Activated CD4-positive, alpha-beta T cell treated with anti-CD3 and anti-CD28 coated beads for 36 hours (primary cell): ENCODE results near the gene MTTP. TPM values are rescaled to one million over a fixed set of nuclear protein-coding genes. Genes with fewer than 3 reads are reported as not detected.

Experiments
- ATAC-seq: fragments of 200-7000 bp; cut with Tn5 transposase; one replicate; pipeline ENCODE4 v1.10.0; 2021; ENCODE audit warnings: mild to moderate bottlenecking, moderate library complexity
- CTCF ChIA-PET: fragments of 350-600 bp; sonication (Branson Sonifier 250); formaldehyde crosslinking; loops from one replicate; lab custom pipeline; 2021; ENCODE audit warnings: antibody characterized with exemption; lab: Charles Lee
- POLR2A ChIA-PET: fragments of 350-600 bp; sonication (Branson Sonifier 250); formaldehyde crosslinking; loops from one replicate; lab custom pipeline; 2021; ENCODE audit warnings: antibody characterized with exemption, inconsistent platforms; lab: Charles Lee
- DNase-seq: peaks from one replicate; pipeline ENCODE4 v3.0.0-alpha.2; 2020
- H3K27ac Mint-ChIP-seq: one replicate; pipeline ENCODE4 v1.8.0; 2021; ENCODE audit warnings: mixed read lengths
- H3K27me3 Mint-ChIP-seq: one replicate; pipeline ENCODE4 v1.8.0; 2021; ENCODE audit warnings: mixed read lengths
- H3K36me3 Mint-ChIP-seq: one replicate; pipeline ENCODE4 v1.8.0; 2021; ENCODE audit warnings: low read depth, mixed read lengths
- H3K4me1 Mint-ChIP-seq: one replicate; pipeline ENCODE4 v1.8.0; 2021; ENCODE audit warnings: mixed read lengths
- H3K4me3 Mint-ChIP-seq: one replicate; pipeline ENCODE4 v1.8.0; 2021; ENCODE audit warnings: mild to moderate bottlenecking, moderate library complexity, mixed read lengths
- H3K9me3 Mint-ChIP-seq: one replicate; pipeline ENCODE4 v1.8.0; 2021; ENCODE audit warnings: low read depth, mixed read lengths
- intact Hi-C, 2 experiments: fragments of 100-400 bp; cut with DNase I in 1 of 2; cut with micrococcal nuclease in 1 of 2; formaldehyde crosslinking; loops; one replicate each; pipeline versions ENCODE4 v1.14.2 to v1.15.1; 2022 to 2024; cut with DNase I, micrococcal nuclease
- total RNA-seq, 2 experiments: library from RNA; stranded (reverse); gene quantifications; one replicate each; pipeline ENCODE4 v1.2.3, GENCODE V29; 2021

MTTP gene
- total RNA-seq, 2 experiments from 2014 or later = 0.16 to 0.25 TPM

GRCh38 chr4:99593781-99594641 is 19.4 kb downstream of the MTTP start:
- no peak overlapping the region for H3K4me3 Mint-ChIP-seq
- ChIA-PET CTCF (interaction anchor here (0.6 to 1.2 kb wide), 3 partner anchors 10 to 218 kb away, joined by 3 to 4 read pairs (median 3); no protein-coding TSS in a partner anchor), POLR2A (no interaction called here)
- peaks cover 2% of the 10 kb centered on the region for H3K27me3 Mint-ChIP-seq
- no peaks in the 10 kb centered on the region for H3K9me3 Mint-ChIP-seq
- intact Hi-C loops = no loop called here
- no peaks in the 10 kb centered on the region for H3K4me1 Mint-ChIP-seq
- no peaks in the 10 kb centered on the region for H3K36me3 Mint-ChIP-seq
- no peak for DNase-seq
- ATAC-seq = no peak
- no peak overlapping the region for H3K27ac Mint-ChIP-seq

- intact Hi-C loops = no loop called here
- peaks cover 2% of the 10 kb centered on the region for H3K27me3 Mint-ChIP-seq
- H3K27ac Mint-ChIP-seq = no peak overlapping the region
- DNase-seq (no peak), ATAC-seq (no peak)
- ChIA-PET CTCF (interaction anchor here (0.9 kb wide), 1 partner anchor 9 kb away, joined by 4 read pairs; no protein-coding TSS in a partner anchor), POLR2A (no interaction called here)
- H3K9me3 Mint-ChIP-seq = no peaks in the 10 kb centered on the region
- H3K36me3 Mint-ChIP-seq = no peaks in the 10 kb centered on the region
- H3K4me3 Mint-ChIP-seq = no peak overlapping the region
- H3K4me1 Mint-ChIP-seq = no peaks in the 10 kb centered on the region
These were observed 20.2 kb downstream of the MTTP start for GRCh38 chr4:99594818-99595217.

GRCh38 chr4:99606716-99607115 is 32.1 kb downstream of the MTTP start:
- POLR2A ChIA-PET = no interaction called here
- CTCF ChIA-PET = no interaction called here

GRCh38 chr4:99608417-99608816 is 33.8 kb downstream of the MTTP start:
- DNase-seq (no peak), ATAC-seq (no peak)
- Mint-ChIP-seq H3K36me3 (no peaks in the 10 kb centered on the region), H3K27ac (no peak overlapping the region), H3K4me3 (no peak overlapping the region), H3K9me3 (no peaks in the 10 kb centered on the region), H3K4me1 (no peaks in the 10 kb centered on the region), H3K27me3 (peaks cover 19% of the 10 kb centered on the region)
- ChIA-PET POLR2A (no interaction called here), CTCF (no interaction called here)
- intact Hi-C loops = no loop called here

More at GRCh38 chr4:99606716-99607115, 32.1 kb downstream of the MTTP start:
- peaks cover 21% of the 10 kb centered on the region for H3K27me3 Mint-ChIP-seq
- H3K36me3 Mint-ChIP-seq = no peaks in the 10 kb centered on the region
- no peaks in the 10 kb centered on the region for H3K4me1 Mint-ChIP-seq
- intact Hi-C loops = no loop called here
- H3K4me3 Mint-ChIP-seq = no peak overlapping the region
- ATAC-seq (no peak), DNase-seq (no peak)
- no peak overlapping the region for H3K27ac Mint-ChIP-seq
- H3K9me3 Mint-ChIP-seq = no peaks in the 10 kb centered on the region

GRCh38 chr4:99610605-99611175 is 36.1 kb downstream of the MTTP start:
- H3K27ac Mint-ChIP-seq = no peak overlapping the region
- DNase-seq (no peak), ATAC-seq (no peak)
- H3K36me3 Mint-ChIP-seq = no peaks in the 10 kb centered on the region
- ChIA-PET CTCF (interaction anchor here (0.9 to 1.7 kb wide), 2 partner anchors 9 to 97 kb away, joined by 3 to 4 read pairs; no protein-coding TSS in a partner anchor), POLR2A (no interaction called here)
- H3K9me3 Mint-ChIP-seq = no peaks in the 10 kb centered on the region
- peaks cover 18% of the 10 kb centered on the region for H3K27me3 Mint-ChIP-seq
- intact Hi-C loops = no loop called here
- no peak overlapping the region for H3K4me3 Mint-ChIP-seq
- no peaks in the 10 kb centered on the region for H3K4me1 Mint-ChIP-seq

- ATAC-seq (no peak), DNase-seq (no peak)
- Mint-ChIP-seq H3K36me3 (no peaks in the 10 kb centered on the region), H3K9me3 (no peaks in the 10 kb centered on the region), H3K27me3 (peaks cover 15% of the 10 kb centered on the region), H3K27ac (no peak overlapping the region), H3K4me3 (no peak overlapping the region), H3K4me1 (no peaks in the 10 kb centered on the region)
- ChIA-PET POLR2A (no interaction called here), CTCF (interaction anchor here (0.6 to 1.4 kb wide), 3 partner anchors 16 to 337 kb away, joined by 3 to 7 read pairs (median 6); no protein-coding TSS in a partner anchor)
- intact Hi-C loops = no loop called here
These were observed 37.7 kb downstream of the MTTP start for GRCh38 chr4:99612281-99612680.

GRCh38 chr4:99612704-99613103 is 38.1 kb downstream of the MTTP start:
- DNase-seq (no peak), ATAC-seq (no peak)
- ChIA-PET CTCF (interaction anchor here (0.6 to 1.4 kb wide), 3 partner anchors 17 to 336 kb away, joined by 3 to 7 read pairs (median 6); no protein-coding TSS in a partner anchor), POLR2A (no interaction called here)
- Mint-ChIP-seq H3K36me3 (no peaks in the 10 kb centered on the region), H3K27ac (no peak overlapping the region), H3K27me3 (peaks cover 13% of the 10 kb centered on the region), H3K4me3 (no peak overlapping the region), H3K4me1 (no peaks in the 10 kb centered on the region), H3K9me3 (no peaks in the 10 kb centered on the region)
- intact Hi-C loops = no loop called here

GRCh38 chr4:99614491-99614890 is 39.9 kb downstream of the MTTP start:
- ChIA-PET POLR2A (interaction anchor here (0.7 kb wide), 1 partner anchor 73 kb away, joined by 3 read pairs; no protein-coding TSS in a partner anchor), CTCF (interaction anchor here (0.6 to 2.1 kb wide), 4 partner anchors 155 to 469 kb away, joined by 3 to 11 read pairs (median 3); no protein-coding TSS in a partner anchor)
- DNase-seq (no peak), ATAC-seq (no peak)
- Mint-ChIP-seq H3K27me3 (peaks cover 7% of the 10 kb centered on the region), H3K9me3 (no peaks in the 10 kb centered on the region), H3K4me1 (no peaks in the 10 kb centered on the region), H3K4me3 (no peak overlapping the region), H3K36me3 (no peaks in the 10 kb centered on the region), H3K27ac (no peak overlapping the region)
- intact Hi-C loops = no loop called here

GRCh38 chr4:99615170-99615820 is 40.7 kb downstream of the MTTP start:
- intact Hi-C loops = no loop called here
- CTCF ChIA-PET = interaction anchor here (0.6 to 2.1 kb wide), 5 partner anchors 26 to 559 kb away, joined by 3 to 11 read pairs (median 4); no protein-coding TSS in a partner anchor
- POLR2A ChIA-PET = interaction anchor here (0.7 kb wide), 1 partner anchor 33 kb away, joined by 10 read pairs; no protein-coding TSS in a partner anchor

GRCh38 chr4:99617374-99617773 is 42.8 kb downstream of the MTTP start:
- no peak overlapping the region for H3K4me3 Mint-ChIP-seq
- ATAC-seq (no peak), DNase-seq (no peak)
- no peaks in the 10 kb centered on the region for H3K9me3 Mint-ChIP-seq
- POLR2A ChIA-PET = no interaction called here
- no peak overlapping the region for H3K27ac Mint-ChIP-seq
- CTCF ChIA-PET = no interaction called here
- no peaks in the 10 kb centered on the region for H3K4me1 Mint-ChIP-seq
- H3K36me3 Mint-ChIP-seq = no peaks in the 10 kb centered on the region
- peaks cover 3% of the 10 kb centered on the region for H3K27me3 Mint-ChIP-seq
- intact Hi-C loops = no loop called here

More at GRCh38 chr4:99615170-99615820, 40.7 kb downstream of the MTTP start:
- peaks cover 7% of the 10 kb centered on the region for H3K27me3 Mint-ChIP-seq
- H3K36me3 Mint-ChIP-seq = no peaks in the 10 kb centered on the region
- no peak overlapping the region for H3K4me3 Mint-ChIP-seq
- ATAC-seq (no peak), DNase-seq (no peak)
- no peak overlapping the region for H3K27ac Mint-ChIP-seq
- H3K9me3 Mint-ChIP-seq = no peaks in the 10 kb centered on the region
- H3K4me1 Mint-ChIP-seq = no peaks in the 10 kb centered on the region

- CTCF ChIA-PET = interaction anchor here (1.5 kb wide), 1 partner anchor 196 kb away, joined by 3 read pairs; no protein-coding TSS in a partner anchor
- peaks cover 2% of the 10 kb centered on the region for H3K27me3 Mint-ChIP-seq
- no peaks in the 10 kb centered on the region for H3K9me3 Mint-ChIP-seq
- H3K36me3 Mint-ChIP-seq = no peaks in the 10 kb centered on the region
- POLR2A ChIA-PET = no interaction called here
- DNase-seq (no peak), ATAC-seq (no peak)
- H3K27ac Mint-ChIP-seq = no peak overlapping the region
- no peak overlapping the region for H3K4me3 Mint-ChIP-seq
- H3K4me1 Mint-ChIP-seq = peaks cover 6% of the 10 kb centered on the region
- intact Hi-C loops = no loop called here
These were observed 47.7 kb downstream of the MTTP start for GRCh38 chr4:99622341-99622740.
